Lower lobe of right lung (tissue), 2 donors: ENCODE data around the gene HEPN1. TPM values are rescaled to one million over a fixed set of nuclear protein-coding genes. Genes with fewer than 3 reads are reported as not detected.

ENCODE experiments used
- ATAC-seq, 2 donors: fragments of 200-7000 bp; cut with Tn5 transposase; one replicate each; pipeline ENCODE4 v1.9.1; 2020 to 2022; ENCODE audit warnings: mild to moderate bottlenecking in 2 of 2, moderate library complexity in 2 of 2
- DNase-seq: peaks from one replicate; pipeline ENCODE4 v3.0.0-alpha.2; 2020
- H3K27ac ChIP-seq: fragments of 200-600 bp; one replicate; pipeline ENCODE4 v1.8.0; 2022
- H3K27me3 ChIP-seq: fragments of 200-600 bp; one replicate; pipeline ENCODE4 v1.8.0; 2022; ENCODE audit warnings: low read depth
- H3K36me3 ChIP-seq: fragments of 200-600 bp; one replicate; pipeline ENCODE4 v1.8.0; 2022; ENCODE audit warnings: mild to moderate bottlenecking
- H3K4me1 ChIP-seq: fragments of 200-600 bp; one replicate; pipeline ENCODE4 v1.8.0; 2022
- H3K4me3 ChIP-seq: fragments of 200-600 bp; one replicate; pipeline ENCODE4 v1.8.0; 2022; ENCODE audit warnings: mild to moderate bottlenecking
- H3K9me3 ChIP-seq: fragments of 200-600 bp; one replicate; pipeline ENCODE4 v1.8.0; 2022
- CTCF ChIP-seq: fragments of 200-600 bp; IDR thresholded peaks from one replicate; pipeline ENCODE4 v1.8.0; 2022; ENCODE audit warnings: antibody characterized with exemption, mild to moderate bottlenecking
- intact Hi-C: fragments of 100-400 bp; cut with DNase I; formaldehyde crosslinking; loops from one replicate; pipeline ENCODE4 v1.11.0; 2022
- total RNA-seq: library from RNA; stranded (reverse); fragmentation: NEBNext Ultra II Directional; extraction: Animal tissue kit (Norgen Biotek cat#: 25700); gene quantifications from one replicate; pipeline ENCODE4 v1.2.1, GENCODE V29; 2021
- donor health status: DM: no; HTN: yes; CAD: no; lungs with severe emphysema.

Gene HEPN1
- total RNA-seq, 1 donor from 2014 or later: not detected

GRCh38 chr11:124941703-124942102, 22.7 kb downstream of the HEPN1 start:
- TF ChIP-seq CTCF: no peak
- Histone ChIP-seq H3K27me3 (peaks cover 3% of the 10 kb centered on the region), H3K36me3 (no peaks in the 10 kb centered on the region), H3K4me3 (no peak overlapping the region), H3K9me3 (no peaks in the 10 kb centered on the region), H3K4me1 (no peaks in the 10 kb centered on the region), H3K27ac (no peak overlapping the region)
- DNase-seq (no peak), ATAC-seq (no peak)
- intact Hi-C loops: no loop called here

GRCh38 chr11:124942466-124943253, 23.6 kb downstream of the HEPN1 start:
- intact Hi-C loops: no loop called here
- Histone ChIP-seq H3K9me3 (no peaks in the 10 kb centered on the region), H3K27me3 (no peaks in the 10 kb centered on the region), H3K36me3 (no peaks in the 10 kb centered on the region), H3K4me3 (no peak overlapping the region), H3K4me1 (no peaks in the 10 kb centered on the region), H3K27ac (no peak overlapping the region)
- DNase-seq (no peak), ATAC-seq (no peak)
- no peak for TF ChIP-seq CTCF

GRCh38 chr11:124943254-124943616, 24.2 kb downstream of the HEPN1 start:
- no peak for ATAC-seq
- Histone ChIP-seq H3K27ac (no peak overlapping the region), H3K4me3 (no peak overlapping the region), H3K9me3 (no peaks in the 10 kb centered on the region), H3K36me3 (no peaks in the 10 kb centered on the region), H3K4me1 (no peaks in the 10 kb centered on the region), H3K27me3 (no peaks in the 10 kb centered on the region)
- TF ChIP-seq CTCF: no peak
- DNase-seq: no peak
- intact Hi-C loops: no loop called here

GRCh38 chr11:124943741-124944140, 24.7 kb downstream of the HEPN1 start:
- TF ChIP-seq CTCF: no peak
- H3K27me3 ChIP-seq: no peaks in the 10 kb centered on the region
- no peak for ATAC-seq

GRCh38 chr11:124944565-124944964, 25.5 kb downstream of the HEPN1 start:
- no peak for TF ChIP-seq CTCF
- ATAC-seq (no peak), DNase-seq (no peak)
- H3K9me3 ChIP-seq: no peaks in the 10 kb centered on the region
- H3K27me3 ChIP-seq: no peaks in the 10 kb centered on the region
- intact Hi-C loops: no loop called here
- H3K27ac ChIP-seq: no peak overlapping the region
- H3K4me1 ChIP-seq: no peaks in the 10 kb centered on the region
- no peak overlapping the region for H3K4me3 ChIP-seq
- no peaks in the 10 kb centered on the region for H3K36me3 ChIP-seq

More at GRCh38 chr11:124943741-124944140, 24.7 kb downstream of the HEPN1 start:
- Histone ChIP-seq H3K27ac (no peak overlapping the region), H3K9me3 (no peaks in the 10 kb centered on the region), H3K4me3 (no peak overlapping the region), H3K36me3 (no peaks in the 10 kb centered on the region), H3K4me1 (no peaks in the 10 kb centered on the region)
- intact Hi-C loops: no loop called here
- DNase-seq: no peak
